CD4-positive, alpha-beta memory T cell (primary cell): Measurements from ENCODE around the gene SNIP1. TPM values are rescaled to one million over a fixed set of nuclear protein-coding genes. Genes with fewer than 3 reads are reported as not detected.
"Not testable (repeated sequence)": the region's sequence is repeated elsewhere in the genome, so short reads cannot be mapped to it uniquely, and the experiment has no call there.

Experiments used
- CTCF ChIA-PET: fragments of 350-600 bp; sonication (Branson Sonifier 250); formaldehyde crosslinking; loops from one replicate; lab custom pipeline; 2021; ENCODE audit warnings: inconsistent platforms; ENCODE audit not compliant: partially characterized antibody; lab: Charles Lee
- POLR2A ChIA-PET: fragments of 350-600 bp; sonication (Branson Sonifier 250); formaldehyde crosslinking; loops from one replicate; lab custom pipeline; 2021; ENCODE audit not compliant: partially characterized antibody; lab: Charles Lee
- DNase-seq, 5 donors: peaks; one replicate each; pipeline versions ENCODE4 v3.0.0 to v3.0.0-alpha.2; 2020 to 2022; ENCODE audit warnings: mixed read lengths in 1 of 5
- H3K27ac ChIP-seq: one replicate; pipeline ENCODE4 v1.7.0; 2013; ENCODE audit warnings: low read depth, low read length
- H3K27me3 ChIP-seq: 2 replicates; pipeline ENCODE4 v1.7.0; 2013; ENCODE audit warnings: mild to moderate bottlenecking, low read length, moderate library complexity; ENCODE audit not compliant: insufficient read depth
- H3K36me3 ChIP-seq: 2 replicates; pipeline ENCODE4 v1.7.0; 2013; ENCODE audit warnings: mild to moderate bottlenecking, low read length, moderate library complexity; ENCODE audit not compliant: insufficient read depth
- H3K4me1 ChIP-seq: 2 replicates; pipeline ENCODE4 v1.7.0; 2013; ENCODE audit warnings: mild to moderate bottlenecking, low read length, moderate library complexity; ENCODE audit not compliant: insufficient read depth
- H3K4me3 ChIP-seq, 2 donors: one replicate each; pipeline ENCODE4 v1.7.0; 2013; ENCODE audit warnings: low read length in 2 of 2, mild to moderate bottlenecking in 1 of 2
- H3K9me3 ChIP-seq, 2 donors: one replicate each; pipeline ENCODE4 v1.7.0; 2013; ENCODE audit warnings: low read length in 2 of 2, control low read depth in 1 of 2; ENCODE audit not compliant: control insufficient read depth in 1 of 2
- H3K27ac Mint-ChIP-seq, 7 donors: one replicate each; pipeline ENCODE4 v1.8.0; 2020 to 2021; ENCODE audit warnings: mixed read lengths in 7 of 7, mild to moderate bottlenecking in 6 of 7, inconsistent platforms in 3 of 7, moderate library complexity in 3 of 7
- H3K27me3 Mint-ChIP-seq, 2 donors: one replicate each; pipeline ENCODE4 v1.8.0; 2020 to 2021; ENCODE audit warnings: mixed read lengths in 2 of 2
- H3K36me3 Mint-ChIP-seq, 2 donors: one replicate each; pipeline ENCODE4 v1.8.0; 2020 to 2021; ENCODE audit warnings: mixed read lengths in 2 of 2, inconsistent platforms in 1 of 2, mild to moderate bottlenecking in 1 of 2
- H3K4me1 Mint-ChIP-seq, 4 donors: one replicate each; pipeline ENCODE4 v1.8.0; 2020 to 2021; ENCODE audit warnings: mixed read lengths in 4 of 4, mild to moderate bottlenecking in 1 of 4
- H3K4me3 Mint-ChIP-seq, 8 donors: one replicate each; pipeline ENCODE4 v1.8.0; 2020 to 2021; ENCODE audit warnings: mixed read lengths in 8 of 8, mild to moderate bottlenecking in 7 of 8, moderate library complexity in 6 of 8, inconsistent platforms in 3 of 8
- H3K9me3 Mint-ChIP-seq, 8 donors: one replicate each; pipeline ENCODE4 v1.8.0; 2020 to 2021; ENCODE audit warnings: mixed read lengths in 8 of 8, mild to moderate bottlenecking in 5 of 8, inconsistent platforms in 3 of 8, moderate library complexity in 1 of 8
- intact Hi-C: fragments of 100-400 bp; cut with micrococcal nuclease; formaldehyde crosslinking; loops from one replicate; pipeline ENCODE4 v1.15.1; 2023
- polyA plus RNA-seq, 2 donors: library from polyadenylated mRNA; unstranded; fragments of 300-500 nt; fragmentation: Illumina TruSeq; gene quantifications; one replicate each; pipeline ENCODE4 v1.2.3, GENCODE V29; 2021
- total RNA-seq, 2 experiments: library from RNA; stranded (reverse); gene quantifications; one replicate each; pipeline ENCODE4 v1.2.3, GENCODE V29; 2021

Gene SNIP1
- total and polyA plus RNA-seq, 4 experiments from 2014 or later: 2.1 to 30.2 (median 18.4) TPM

DNA sequence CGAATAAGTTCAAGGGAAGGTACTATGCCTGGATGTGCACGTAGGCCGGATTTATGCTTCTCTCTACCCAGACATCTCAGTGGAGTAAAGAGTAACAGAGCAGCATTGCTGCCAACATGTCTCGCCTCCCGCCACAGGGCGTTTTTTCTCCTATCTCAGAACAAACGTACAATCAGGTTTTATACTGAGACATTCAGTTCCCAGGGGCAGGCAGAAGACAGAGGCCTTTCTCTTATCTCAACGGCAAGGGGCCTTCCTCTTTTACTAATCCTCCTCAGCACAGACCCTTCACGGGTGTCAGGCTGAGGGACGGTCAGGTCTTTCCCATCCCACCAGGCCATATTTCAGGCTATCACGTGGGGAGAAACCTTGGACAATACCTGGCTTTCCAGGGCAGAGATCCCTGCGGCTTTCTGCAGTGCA is 5.9 kb upstream of the SNIP1 start:
- not testable (repeated sequence) for H3K27ac Mint-ChIP-seq, H3K27me3 Mint-ChIP-seq

DNA sequence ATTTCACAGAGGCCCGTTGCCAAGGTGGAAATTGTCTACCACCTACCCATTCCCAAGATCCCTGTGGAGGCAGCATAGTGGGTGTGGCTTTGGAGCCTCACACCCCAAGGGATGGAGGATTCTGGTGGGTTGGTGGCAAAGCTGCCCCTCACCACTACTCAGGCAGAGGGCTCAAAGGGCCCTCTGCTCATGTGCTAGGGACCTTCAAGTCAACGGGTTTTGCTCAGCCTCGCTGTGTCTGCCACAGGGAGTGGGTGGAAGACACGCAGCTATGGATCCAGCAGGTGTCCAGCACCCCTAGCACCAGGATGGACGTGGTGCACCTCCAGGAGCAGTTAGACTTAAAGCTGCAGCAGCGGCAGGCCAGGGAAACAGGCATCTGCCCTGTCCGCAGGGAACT is 5.0 kb upstream of the SNIP1 start:
- H3K4me1 ChIP-seq: no peaks in the 10 kb centered on the region
- H3K36me3 Mint-ChIP-seq: peaks cover 2 to 6% of the 10 kb centered on the region in 2 donors
- H3K27me3 ChIP-seq: no peaks in the 10 kb centered on the region
- H3K9me3 Mint-ChIP-seq: no peaks in the 10 kb centered on the region
- ChIA-PET POLR2A (no interaction called here), CTCF (no interaction called here)
- no peak overlapping the region for H3K4me3 Mint-ChIP-seq
- peaks cover 2 to 7% (median 3%) of the 10 kb centered on the region in 4 donors for H3K4me1 Mint-ChIP-seq
- no peaks in the 10 kb centered on the region for H3K9me3 ChIP-seq
- H3K36me3 ChIP-seq: no peaks in the 10 kb centered on the region
- no peaks in the 10 kb centered on the region for H3K27me3 Mint-ChIP-seq
- DNase-seq: no peak
- intact Hi-C loops: no loop called here
- H3K27ac ChIP-seq: no peak overlapping the region
- no peak overlapping the region for H3K27ac Mint-ChIP-seq
- H3K4me3 ChIP-seq: no peak overlapping the region

More for the DNA sequence above, 5.9 kb upstream of the SNIP1 start:
- H3K27me3 ChIP-seq, H3K9me3 ChIP-seq, CTCF ChIA-PET, intact Hi-C loops, H3K4me1 ChIP-seq, POLR2A ChIA-PET, DNase-seq, H3K27ac ChIP-seq, H3K4me3 Mint-ChIP-seq, H3K9me3 Mint-ChIP-seq, H3K4me3 ChIP-seq, H3K36me3 ChIP-seq, H3K4me1 Mint-ChIP-seq: not testable (repeated sequence)
- H3K36me3 Mint-ChIP-seq: peaks cover 4 to 11% of the 10 kb centered on the region in 2 donors

DNA sequence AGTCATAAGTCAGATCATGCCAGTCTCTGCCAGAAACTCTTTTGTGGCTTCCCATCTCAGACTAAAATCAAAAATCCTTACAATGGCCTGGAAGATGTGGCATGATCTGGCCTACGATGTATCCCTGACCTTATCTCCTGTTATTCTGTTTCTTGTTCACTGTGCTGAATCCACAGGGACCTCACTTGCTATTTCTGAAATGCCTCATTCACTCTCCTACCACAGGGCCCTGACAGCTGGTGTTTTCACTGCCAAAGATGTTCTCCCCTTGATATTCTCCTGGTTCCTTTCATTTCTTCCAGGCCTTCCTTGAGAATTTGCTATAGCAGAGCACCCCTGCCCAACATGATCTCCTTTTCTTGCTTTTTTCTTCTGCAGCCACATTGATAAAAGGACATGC is 4.3 kb upstream of the SNIP1 start:
- Mint-ChIP-seq H3K27me3 (no peaks in the 10 kb centered on the region), H3K36me3 (peaks cover 3 to 7% of the 10 kb centered on the region in 2 donors), H3K27ac (peak overlapping the region in 2 of 7 donors; percentile 5 to 24), H3K9me3 (no peaks in the 10 kb centered on the region), H3K4me1 (peaks cover 3 to 13% (median 8%) of the 10 kb centered on the region in 4 donors), H3K4me3 (no peak overlapping the region)
- H3K27me3 ChIP-seq: no peaks in the 10 kb centered on the region
- H3K9me3 ChIP-seq: no peaks in the 10 kb centered on the region
- intact Hi-C loops: no loop called here
- no peak overlapping the region for H3K27ac ChIP-seq
- POLR2A ChIA-PET: interaction anchor here (1.4 kb wide), 1 partner anchor 134 kb away, joined by 3 read pairs; the partner anchor contains the start of gene CDCA8
- H3K4me3 ChIP-seq: no peak overlapping the region
- H3K36me3 ChIP-seq: no peaks in the 10 kb centered on the region
- CTCF ChIA-PET: no interaction called here
- DNase-seq: no peak
- peaks cover 5% of the 10 kb centered on the region for H3K4me1 ChIP-seq

DNA sequence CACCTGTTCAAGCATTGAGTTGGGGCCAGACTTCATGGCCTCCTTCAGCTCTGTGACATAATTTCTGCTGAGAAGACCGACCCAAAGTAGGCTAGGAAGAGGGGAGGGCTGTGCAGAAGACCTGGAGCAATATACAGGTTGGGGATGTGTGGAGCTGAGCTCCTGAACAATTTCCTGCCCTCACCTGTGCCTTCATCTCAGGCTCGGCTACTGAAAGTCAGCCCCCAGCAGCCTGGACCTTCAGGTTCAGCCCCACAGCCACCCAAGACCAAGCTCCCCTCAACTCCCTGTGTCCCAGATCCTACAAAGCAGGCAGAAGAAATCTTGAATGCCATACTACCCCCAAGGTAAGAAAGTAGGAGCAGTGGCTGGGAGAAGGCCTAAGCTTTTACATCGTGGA is 3.3 kb upstream of the SNIP1 start:
- H3K9me3 Mint-ChIP-seq: no peaks in the 10 kb centered on the region
- Histone ChIP-seq H3K4me1 (peaks cover 15% of the 10 kb centered on the region), H3K9me3 (no peaks in the 10 kb centered on the region), H3K27ac (no peak overlapping the region), H3K4me3 (no peak overlapping the region), H3K36me3 (no peaks in the 10 kb centered on the region), H3K27me3 (no peaks in the 10 kb centered on the region)
- no peaks in the 10 kb centered on the region for H3K27me3 Mint-ChIP-seq
- H3K4me1 Mint-ChIP-seq: peaks cover 12 to 23% (median 18%) of the 10 kb centered on the region in 4 donors
- intact Hi-C loops: no loop called here
- POLR2A ChIA-PET: interaction anchor here (1.4 kb wide), 1 partner anchor 135 kb away, joined by 3 read pairs; the partner anchor contains the start of gene CDCA8
- CTCF ChIA-PET: interaction anchor here (0.6 kb wide), 1 partner anchor 408 kb away, joined by 3 read pairs; no protein-coding TSS in a partner anchor
- H3K27ac Mint-ChIP-seq: peak overlapping the region in 1 of 7 donors; percentile 39
- H3K4me3 Mint-ChIP-seq: no peak overlapping the region
- H3K36me3 Mint-ChIP-seq: peaks cover 3 to 12% of the 10 kb centered on the region in 2 donors
- DNase-seq: no peak

DNA sequence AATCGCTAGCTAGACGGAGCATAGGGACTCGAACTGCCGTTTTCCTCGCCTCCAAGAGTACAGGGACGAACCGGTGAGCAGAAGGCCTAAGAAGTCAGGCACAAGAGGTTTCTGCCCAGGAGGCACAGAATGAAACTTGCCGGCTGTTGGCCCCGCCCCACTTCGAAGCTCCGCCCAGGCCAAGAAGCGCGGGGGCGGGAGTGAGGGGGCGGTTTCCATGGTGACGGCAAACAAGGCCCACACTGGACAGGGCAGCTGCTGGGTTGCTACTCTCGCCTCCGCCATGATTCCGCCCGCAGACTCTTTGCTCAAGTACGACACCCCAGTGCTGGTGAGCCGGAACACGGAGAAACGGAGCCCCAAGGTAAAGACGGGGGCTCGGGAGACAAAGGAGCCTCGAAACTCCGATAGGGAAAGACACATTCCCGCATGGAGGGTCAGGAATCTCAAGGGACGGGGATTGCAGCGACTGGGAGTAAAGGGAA is 2.7 kb upstream of the SNIP1 start, which contains the start of gene DNALI1:
TSS of gene DNALI1 (plus strand) at position 229 of the 485 bp plus-strand sequence. CDS start at position 284, 55 bp downstream.
- Histone ChIP-seq H3K9me3 (no peaks in the 10 kb centered on the region), H3K36me3 (no peaks in the 10 kb centered on the region), H3K27me3 (no peaks in the 10 kb centered on the region), H3K4me1 (peaks cover 21% of the 10 kb centered on the region), H3K27ac (no peak within 1 kb of the TSS), H3K4me3 (no peak within 1 kb of the TSS)
- ChIA-PET POLR2A (no interaction called here), CTCF (no interaction called here)
- H3K27ac Mint-ChIP-seq: peak within 1 kb of the TSS in 3 of 7 donors; percentile 36 to 53 (median 39)
- H3K27me3 Mint-ChIP-seq: no peaks in the 10 kb centered on the region
- H3K36me3 Mint-ChIP-seq: peaks cover 8 to 15% of the 10 kb centered on the region in 2 donors
- no peaks in the 10 kb centered on the region for H3K9me3 Mint-ChIP-seq
- peak within 1 kb of the TSS in 1 of 8 donors; percentile 17 for H3K4me3 Mint-ChIP-seq
- intact Hi-C loops: no loop called here
- H3K4me1 Mint-ChIP-seq: peaks cover 18 to 29% (median 24%) of the 10 kb centered on the region in 4 donors
- peak in 1 of 5 donors; percentile 4 for DNase-seq

DNA sequence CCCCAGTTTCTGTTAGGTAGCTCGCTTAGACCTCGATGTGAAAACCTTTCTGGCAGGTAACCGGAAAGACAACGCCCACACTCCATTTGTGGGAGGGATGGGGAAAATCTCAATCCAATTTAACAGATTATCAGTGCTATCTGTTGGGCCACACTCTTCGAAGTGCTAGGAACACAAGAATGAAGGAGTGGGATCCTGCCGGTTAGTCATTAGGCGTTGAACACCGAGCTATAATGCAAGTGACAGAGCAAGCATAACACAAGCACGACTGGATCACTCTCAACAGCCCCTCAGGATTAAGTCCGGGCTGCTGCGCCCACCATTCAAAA is 531 bp downstream of the SNIP1 start:
- Histone ChIP-seq H3K9me3 (no peaks in the 10 kb centered on the region), H3K4me1 (peaks cover 30% of the 10 kb centered on the region), H3K36me3 (peaks cover 10% of the 10 kb centered on the region), H3K4me3 (peak overlapping the region; percentile 96 to 99), H3K27me3 (no peaks in the 10 kb centered on the region), H3K27ac (peak overlapping the region; percentile 96)
- CTCF ChIA-PET: interaction anchor here (0.6 to 2.0 kb wide), 4 partner anchors 39 to 138 kb away, joined by 3 to 13 read pairs (median 4); partner anchors contain the start of gene MEAF6
- Mint-ChIP-seq H3K4me1 (peaks cover 29 to 50% (median 39%) of the 10 kb centered on the region in 4 donors), H3K9me3 (no peaks in the 10 kb centered on the region), H3K36me3 (peaks cover 24 to 41% of the 10 kb centered on the region in 2 donors), H3K27ac (peak overlapping the region; percentile 81 to 100 (median 98)), H3K27me3 (no peaks in the 10 kb centered on the region), H3K4me3 (peak overlapping the region; percentile 95 to 100 (median 98))
- POLR2A ChIA-PET: interaction anchor here (0.6 to 1.8 kb wide), 9 partner anchors 29 to 137 kb away, joined by 3 to 15 read pairs (median 4); partner anchors contain the start of genes GNL2 and MEAF6
- intact Hi-C loops: no loop called here
- DNase-seq: no peak

DNA sequence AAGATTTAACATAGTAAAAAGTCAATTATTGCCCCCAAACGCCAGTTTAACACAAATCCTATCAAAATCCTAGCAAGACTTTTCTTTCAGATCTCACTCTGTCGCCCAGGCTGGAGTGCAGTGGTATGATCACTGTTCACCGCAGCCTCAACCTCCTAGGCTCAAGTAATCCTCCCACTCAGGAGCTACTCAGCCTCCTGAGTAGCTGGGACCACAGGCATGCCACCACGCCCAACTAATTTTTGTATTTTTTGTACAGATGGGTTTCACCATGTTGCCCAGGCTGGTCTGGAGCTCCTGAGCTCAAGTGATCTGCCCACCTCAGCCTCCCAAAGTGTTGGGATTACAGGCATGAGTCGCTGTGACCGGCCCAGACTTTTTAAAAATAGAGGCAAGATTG is 4.8 kb downstream of the SNIP1 start:
- no peak overlapping the region for H3K4me3 Mint-ChIP-seq
- peaks cover 36% of the 10 kb centered on the region for H3K36me3 ChIP-seq

More for the DNA sequence above, 4.8 kb downstream of the SNIP1 start:
- Histone ChIP-seq H3K27me3 (no peaks in the 10 kb centered on the region), H3K27ac (no peak overlapping the region), H3K4me1 (peaks cover 30% of the 10 kb centered on the region), H3K4me3 (no peak overlapping the region), H3K9me3 (no peaks in the 10 kb centered on the region)
- Mint-ChIP-seq H3K4me1 (peaks cover 28 to 53% (median 40%) of the 10 kb centered on the region in 4 donors), H3K9me3 (peaks cover 0 to 2% (median 0%) of the 10 kb centered on the region in 8 donors), H3K36me3 (peaks cover 38 to 66% of the 10 kb centered on the region in 2 donors), H3K27me3 (no peaks in the 10 kb centered on the region), H3K27ac (peak overlapping the region in 3 of 7 donors; percentile 5 to 38 (median 17))
- intact Hi-C loops: no loop called here
- POLR2A ChIA-PET: interaction anchor here (1.4 kb wide), 1 partner anchor 74 kb away, joined by 4 read pairs; no protein-coding TSS in a partner anchor
- DNase-seq: no peak
- CTCF ChIA-PET: interaction anchor here (0.8 to 3.1 kb wide), 4 partner anchors 35 to 127 kb away, joined by 3 to 14 read pairs (median 3); partner anchors contain the start of gene MEAF6
